Activated naive CD4-positive, alpha-beta T cell (primary cell): ENCODE measurements around the gene CCDC106.

Experiments
- DNase-seq, 4 experiments: peaks; one replicate each; lab custom pipeline; 2025; lab: John Stamatoyannopoulos, UW

The CCDC106 gene

DNA sequence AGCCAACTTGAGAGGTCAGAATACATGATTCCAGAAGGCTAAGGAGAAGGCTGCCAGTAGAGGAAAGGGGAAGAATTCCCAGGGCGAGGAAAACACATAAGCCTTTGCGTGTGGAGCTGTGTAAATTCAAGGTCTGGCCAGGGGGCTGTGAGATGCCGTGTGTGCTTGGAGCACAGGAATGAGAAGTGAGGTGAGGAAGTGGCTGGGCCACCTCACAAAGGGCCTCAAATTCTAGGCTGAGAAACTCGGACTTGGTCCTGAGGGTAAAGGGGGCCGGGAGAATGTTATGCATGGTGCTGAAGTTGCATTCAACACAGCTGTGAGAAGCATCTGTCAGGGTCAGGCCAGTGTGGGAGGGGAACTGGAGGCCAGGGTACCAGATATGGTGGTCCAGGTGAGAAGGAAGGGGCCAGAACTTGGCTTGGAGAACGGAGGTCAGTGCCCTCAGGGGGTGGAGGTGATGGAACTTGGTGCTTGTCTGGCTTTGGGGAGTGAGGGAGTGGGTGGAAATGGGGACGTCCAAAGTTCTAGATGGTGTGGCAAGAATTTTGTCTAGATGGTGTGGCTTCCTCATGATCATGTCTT is 12.1 kb upstream of the CCDC106 start:
- DNase-seq: no peak

DNA sequence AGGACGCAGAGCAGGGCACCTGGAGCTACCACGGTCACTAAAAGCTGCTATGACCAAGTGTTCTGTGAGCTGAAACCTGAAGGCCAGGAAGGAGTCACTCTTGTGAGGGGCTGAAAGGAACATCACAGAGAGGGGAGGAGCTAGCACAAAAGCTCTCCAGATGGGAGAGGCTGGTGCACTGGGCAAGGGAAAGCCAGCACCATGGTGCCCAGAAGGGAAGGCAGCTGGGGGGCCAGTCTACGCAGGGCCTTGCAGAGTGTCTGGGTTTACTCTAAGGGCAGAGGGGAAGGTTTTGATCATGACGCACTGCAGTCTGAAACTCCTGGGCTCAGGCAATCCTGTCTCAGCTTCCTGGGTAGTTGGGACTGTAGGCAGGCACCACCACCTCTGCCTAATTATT is 11.3 kb upstream of the CCDC106 start:
- no peak for DNase-seq

DNA sequence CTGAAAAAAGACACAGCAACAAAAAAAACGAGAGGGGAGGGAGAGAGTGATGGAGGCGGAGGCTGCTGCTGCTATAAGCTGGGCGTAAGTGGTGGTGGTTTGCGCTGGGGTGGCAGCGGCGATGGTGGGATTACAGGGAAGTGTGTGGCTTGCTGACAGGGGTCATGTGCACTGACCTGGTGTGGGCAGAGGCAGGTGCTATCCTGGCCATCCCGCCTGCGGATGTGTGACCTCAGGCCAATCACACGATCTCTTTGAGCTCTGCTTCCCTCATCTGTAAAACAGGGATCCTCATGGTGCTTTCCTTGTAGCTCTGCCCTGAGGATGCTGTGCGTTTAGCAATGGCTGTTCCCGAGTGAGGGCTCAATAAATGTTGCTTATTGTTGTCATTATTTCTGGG is 10.5 kb upstream of the CCDC106 start:
- DNase-seq: no peak

DNA sequence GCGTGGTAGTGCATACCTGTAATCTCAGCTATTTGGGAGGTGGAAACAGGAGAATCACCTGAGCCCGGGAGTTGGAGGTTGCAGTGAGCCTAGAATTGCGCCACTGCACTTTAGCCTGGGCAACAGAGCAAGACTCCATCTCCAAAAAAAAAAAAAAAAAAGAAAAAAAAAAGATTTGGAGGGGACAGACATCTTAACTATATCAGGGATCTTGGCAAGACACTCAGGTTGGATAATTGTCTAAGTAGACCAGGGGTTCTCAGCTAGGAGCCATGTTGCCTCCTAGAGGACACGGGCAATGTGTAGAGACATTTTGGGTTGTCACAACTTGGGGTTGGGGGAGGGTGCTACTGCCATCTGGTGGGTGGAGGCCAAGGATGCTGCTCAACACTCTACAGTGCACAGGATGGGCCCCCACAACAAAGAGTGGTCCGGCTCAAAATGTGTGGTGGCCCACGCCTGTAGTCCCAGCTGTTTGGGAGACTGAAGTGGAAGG is 9.1 kb upstream of the CCDC106 start:
- DNase-seq: peak in 2 of 4 experiments; percentile 16 to 44

DNA sequence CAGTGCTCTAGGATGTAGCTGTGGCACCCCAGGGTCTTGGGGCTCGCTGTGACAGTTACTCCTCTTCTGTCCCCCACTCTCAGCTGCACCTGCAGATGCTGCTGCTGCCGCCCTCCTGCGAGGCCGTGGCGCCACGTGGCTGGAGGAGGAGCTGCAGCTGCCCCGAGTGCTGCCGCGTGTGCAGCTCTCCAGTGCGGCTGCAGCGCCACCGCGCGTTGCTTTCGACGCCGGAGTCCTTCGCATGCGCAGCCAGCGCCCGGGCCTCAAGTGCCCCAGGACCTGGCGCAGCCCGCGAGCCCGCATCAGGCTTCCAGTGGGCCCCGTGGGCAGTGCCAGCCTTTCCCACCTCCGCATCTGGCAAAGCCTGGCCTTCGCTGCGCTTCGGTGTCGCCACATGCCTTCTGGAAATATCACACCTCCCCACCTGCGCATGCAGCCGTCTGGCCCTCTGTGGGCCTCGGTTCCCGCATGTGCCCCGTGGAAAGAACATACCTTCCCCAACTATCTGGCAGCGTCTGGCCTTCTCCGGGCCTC is 7.9 kb upstream of the CCDC106 start:
- DNase-seq: peak in 3 of 4 experiments; percentile 22 to 70 (median 44)

DNA sequence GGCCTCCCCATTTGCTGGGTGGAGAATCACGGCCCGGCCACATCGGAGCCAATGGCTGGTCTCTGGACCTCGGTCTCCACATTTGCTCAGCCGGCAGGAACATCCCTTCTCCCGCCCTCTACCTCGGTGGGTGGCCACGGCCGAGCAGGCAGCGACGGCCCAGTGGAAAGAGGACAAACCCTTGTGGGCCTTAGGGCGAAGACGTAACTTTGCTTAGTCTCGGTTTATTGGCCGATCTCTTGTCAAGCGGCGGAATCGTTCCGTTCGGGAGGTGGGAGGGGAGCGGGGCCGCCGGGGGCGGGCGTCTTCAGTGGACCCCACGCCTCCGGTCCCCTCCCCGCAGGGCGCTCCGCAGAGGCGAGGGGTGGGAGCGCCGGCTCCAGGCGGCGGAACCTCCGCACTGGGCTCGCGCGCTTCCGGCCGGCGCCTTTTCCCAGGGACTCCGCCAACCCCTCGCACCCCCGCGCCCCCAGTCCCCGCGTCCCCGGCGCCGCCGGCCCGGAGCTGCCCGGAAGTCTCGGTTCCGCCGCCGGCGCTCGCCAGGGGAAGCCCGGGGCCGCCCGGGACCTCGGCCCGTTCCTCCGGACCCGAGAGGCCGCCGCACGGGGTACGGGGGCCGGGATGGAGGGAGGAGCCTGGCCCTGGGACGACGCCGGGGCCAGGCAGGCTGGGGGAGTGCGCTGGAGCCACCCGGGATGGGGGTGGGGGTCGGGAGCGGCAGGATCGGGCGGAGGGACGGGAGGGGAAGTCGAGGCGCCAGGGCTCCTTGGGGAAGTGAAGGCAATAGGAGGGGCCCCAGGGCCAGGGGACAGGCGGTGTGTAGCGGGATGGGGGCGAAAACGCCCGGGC is 7.2 kb upstream of the CCDC106 start, which contains the start of gene ZNF580:
Gene ZNF580, plus strand, starts transcription at position 426 of the 849 bp plus-strand sequence. CDS start 1,507 bp downstream, outside the sequence.
- DNase-seq: peak in 2 of 4 experiments; percentile 36 to 46

DNA sequence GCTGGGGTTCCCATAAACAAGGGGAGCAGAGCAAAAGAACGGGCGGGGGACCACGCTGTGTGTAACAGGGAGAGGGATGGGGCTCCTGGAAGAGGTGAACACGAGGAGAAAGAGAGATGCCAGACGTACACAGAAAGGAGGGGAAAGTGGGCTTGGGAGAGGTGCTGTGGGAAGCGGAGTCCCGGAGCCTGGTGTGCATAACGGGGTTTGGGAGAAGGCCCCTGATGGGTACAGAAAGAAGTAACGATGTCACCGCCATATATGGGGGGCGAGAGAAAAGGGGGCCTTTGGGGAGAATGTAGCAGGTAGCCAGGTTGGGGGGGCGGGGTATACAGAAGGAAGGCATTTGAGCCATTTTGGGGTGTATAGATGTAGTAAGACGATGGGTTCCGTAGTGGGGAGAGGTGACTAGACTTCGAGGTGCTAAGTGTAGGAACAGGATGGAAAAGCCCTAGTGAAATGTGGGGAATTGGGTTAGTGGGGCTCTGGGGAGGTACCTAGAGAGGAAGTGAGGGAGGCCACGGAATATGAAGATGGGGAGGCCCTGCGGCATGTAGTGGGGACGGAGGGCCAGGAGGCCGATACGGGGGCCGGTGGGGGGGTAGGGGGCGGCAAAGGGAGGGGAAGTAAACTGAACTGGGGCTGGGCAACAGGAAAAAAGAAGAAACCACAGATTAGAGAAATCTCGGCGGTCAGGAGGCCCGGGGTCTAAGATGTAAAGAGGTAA is 6.4 kb upstream of the CCDC106 start:
- DNase-seq: peak in 1 of 4 experiments; percentile 36

DNA sequence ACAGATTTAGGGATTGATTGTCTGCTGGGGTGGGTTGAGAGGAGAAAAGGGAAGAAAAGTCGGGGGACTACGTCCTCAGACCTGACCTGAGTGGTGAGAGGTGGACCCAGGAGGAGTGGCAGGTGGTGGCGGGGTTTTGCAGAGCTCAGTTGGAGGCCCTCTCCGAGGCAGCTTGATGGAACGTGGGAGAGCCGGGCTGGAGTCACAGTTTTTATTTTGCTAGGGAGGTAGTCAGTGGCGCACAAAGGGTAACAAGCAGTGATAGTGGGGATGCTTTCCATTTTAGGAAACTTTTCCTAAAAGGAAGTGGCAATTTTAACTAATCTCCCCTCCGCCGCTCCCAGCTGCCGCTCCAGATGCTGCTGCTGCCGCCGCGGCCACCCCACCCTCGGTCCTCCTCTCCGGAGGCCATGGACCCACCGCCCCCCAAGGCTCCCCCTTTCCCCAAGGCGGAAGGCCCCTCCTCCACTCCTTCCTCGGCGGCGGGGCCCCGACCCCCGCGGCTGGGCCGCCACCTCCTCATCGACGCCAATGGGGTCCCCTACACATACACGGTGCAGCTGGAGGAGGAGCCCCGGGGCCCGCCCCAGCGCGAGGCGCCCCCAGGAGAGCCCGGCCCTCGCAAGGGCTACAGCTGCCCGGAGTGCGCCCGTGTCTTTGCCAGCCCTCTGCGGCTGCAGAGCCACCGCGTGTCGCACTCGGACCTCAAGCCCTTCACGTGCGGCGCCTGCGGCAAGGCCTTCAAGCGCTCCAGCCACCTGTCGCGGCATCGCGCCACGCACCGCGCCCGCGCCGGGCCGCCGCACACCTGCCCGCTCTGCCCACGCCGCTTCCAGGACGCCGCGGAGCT is 5.6 kb upstream of the CCDC106 start:
- DNase-seq: peak in 1 of 4 experiments; percentile 33

DNA sequence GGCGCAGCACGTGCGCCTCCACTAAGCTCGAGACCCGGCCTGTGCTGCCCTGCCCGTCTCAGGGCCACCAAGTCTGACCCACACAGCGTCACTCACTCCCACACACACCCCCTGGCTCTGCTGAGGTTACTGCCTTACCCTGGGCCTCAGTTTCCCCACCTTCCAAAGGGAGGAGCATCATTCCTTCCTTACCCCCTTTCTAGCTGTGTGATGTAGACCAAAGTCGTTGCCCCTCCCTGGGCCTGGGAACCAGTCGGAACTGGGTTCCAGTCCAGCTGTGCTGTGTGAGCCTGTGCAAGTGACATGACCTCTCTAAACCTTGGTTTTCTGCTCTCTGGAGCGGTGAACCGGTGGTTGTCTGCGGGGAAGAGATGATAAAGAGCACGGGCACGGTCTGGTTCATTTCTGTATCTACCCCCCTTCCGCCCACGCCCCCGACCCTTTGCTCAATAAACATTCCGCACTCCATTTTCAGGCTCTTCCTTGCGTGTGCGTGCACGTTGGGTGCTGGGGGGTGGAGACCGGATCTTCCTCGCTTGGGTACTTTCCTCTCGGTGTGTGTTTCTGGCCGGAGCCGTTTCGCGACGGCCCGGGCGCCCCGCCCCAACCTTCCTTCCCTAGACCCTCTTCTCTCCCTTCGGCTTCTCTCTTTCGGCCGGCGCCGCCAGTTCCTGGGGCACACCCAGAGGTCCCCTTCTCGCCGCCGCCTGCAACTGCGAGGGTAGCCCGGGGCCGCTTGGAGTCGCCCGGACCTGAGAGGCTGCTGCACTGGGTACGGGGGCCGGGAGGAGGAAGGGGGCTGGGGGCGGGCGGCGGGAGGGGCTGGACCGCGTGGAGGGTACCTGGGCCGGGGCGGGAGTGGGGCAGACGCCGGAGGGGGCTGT is 4.8 kb upstream of the CCDC106 start, which contains the start of gene ZNF581:
Gene ZNF581, plus strand, starts transcription at position 647 of the 884 bp plus-strand sequence. CDS start 923 bp downstream, outside the sequence.
- peak; percentile 57 to 75 (median 68) for DNase-seq

DNA sequence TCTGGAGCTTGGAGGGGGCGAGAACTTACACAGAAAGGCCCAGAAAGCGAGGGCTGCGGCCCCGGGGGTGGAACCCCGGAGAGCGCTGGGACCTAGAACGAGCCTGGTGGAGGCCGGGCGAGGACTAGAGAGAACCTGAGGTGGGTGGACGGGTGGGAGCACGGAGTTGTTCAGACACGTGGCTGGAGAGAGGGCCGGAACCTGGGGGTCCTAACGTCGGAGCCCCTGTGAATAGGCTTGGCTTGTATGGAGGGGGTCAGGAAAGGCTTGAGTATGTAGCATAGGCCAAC is 4.2 kb upstream of the CCDC106 start:
- DNase-seq: no peak

DNA sequence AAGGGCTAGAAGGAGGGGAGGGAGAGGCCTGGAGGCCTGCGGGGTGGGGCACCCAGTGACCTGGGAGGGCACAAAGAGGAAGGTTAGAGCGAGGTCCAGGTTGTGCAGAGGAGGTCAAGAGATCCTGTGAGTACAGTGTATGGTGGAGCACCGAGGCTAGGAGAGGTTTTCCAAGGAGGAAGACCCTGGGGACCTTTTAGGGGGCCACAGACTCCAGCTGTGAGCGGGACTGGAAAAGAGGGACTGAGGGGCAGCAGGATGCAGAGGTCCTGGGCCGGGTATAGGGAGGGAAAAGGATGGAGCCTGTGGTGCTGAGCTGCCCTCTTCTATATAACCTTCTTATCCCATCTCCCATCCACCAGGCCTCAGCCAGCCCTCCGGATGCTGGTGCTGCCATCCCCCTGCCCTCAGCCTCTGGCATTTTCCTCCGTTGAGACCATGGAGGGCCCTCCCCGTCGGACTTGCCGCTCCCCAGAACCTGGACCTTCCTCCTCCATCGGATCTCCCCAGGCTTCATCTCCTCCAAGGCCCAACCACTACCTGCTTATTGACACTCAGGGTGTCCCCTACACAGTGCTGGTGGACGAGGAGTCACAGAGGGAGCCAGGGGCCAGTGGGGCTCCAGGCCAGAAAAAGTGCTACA is 3.7 kb upstream of the CCDC106 start:
- DNase-seq: no peak

DNA sequence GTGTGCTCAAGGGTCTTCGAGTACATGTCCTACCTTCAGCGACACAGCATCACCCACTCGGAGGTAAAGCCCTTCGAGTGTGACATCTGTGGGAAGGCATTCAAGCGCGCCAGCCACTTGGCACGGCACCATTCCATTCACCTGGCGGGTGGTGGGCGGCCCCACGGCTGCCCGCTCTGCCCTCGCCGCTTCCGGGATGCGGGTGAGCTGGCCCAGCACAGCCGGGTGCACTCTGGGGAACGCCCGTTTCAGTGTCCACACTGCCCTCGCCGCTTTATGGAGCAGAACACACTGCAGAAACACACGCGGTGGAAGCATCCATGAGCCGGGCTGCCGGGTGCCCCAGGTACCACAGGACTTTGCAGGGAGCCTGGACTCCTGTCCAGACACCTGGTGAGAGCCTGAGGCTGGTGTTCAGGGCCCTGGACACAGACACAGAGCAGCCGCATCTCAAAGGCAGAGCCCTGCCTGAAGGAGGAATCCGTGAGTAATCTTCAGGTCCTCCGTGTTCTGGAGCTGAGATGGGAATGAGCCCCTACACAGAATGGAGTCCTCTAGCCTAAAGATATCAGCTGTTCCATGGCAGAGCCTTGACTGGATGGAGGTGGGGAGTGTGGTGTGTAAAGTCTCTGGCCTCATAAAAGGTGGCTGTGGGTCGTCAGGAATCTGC is 3.0 kb upstream of the CCDC106 start:
- DNase-seq: no peak

DNA sequence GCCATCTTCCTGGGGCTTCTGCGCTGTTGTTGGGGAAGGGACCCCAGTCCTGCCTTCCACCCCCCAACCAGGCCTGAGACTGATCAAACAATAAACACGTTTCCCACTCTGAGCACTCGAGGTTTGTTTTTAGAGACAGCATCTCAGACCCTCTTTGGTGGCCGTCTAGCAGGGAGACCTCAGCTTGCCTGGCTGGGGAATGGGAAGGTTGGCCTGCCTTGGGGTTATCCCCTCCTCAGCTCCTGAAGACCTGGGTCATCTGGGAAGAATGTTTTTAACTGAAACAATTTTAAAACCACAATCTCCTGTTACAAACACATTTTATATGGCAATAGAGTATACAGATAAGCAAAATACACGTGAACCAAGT is 2.5 kb upstream of the CCDC106 start:
- DNase-seq: no peak

DNA sequence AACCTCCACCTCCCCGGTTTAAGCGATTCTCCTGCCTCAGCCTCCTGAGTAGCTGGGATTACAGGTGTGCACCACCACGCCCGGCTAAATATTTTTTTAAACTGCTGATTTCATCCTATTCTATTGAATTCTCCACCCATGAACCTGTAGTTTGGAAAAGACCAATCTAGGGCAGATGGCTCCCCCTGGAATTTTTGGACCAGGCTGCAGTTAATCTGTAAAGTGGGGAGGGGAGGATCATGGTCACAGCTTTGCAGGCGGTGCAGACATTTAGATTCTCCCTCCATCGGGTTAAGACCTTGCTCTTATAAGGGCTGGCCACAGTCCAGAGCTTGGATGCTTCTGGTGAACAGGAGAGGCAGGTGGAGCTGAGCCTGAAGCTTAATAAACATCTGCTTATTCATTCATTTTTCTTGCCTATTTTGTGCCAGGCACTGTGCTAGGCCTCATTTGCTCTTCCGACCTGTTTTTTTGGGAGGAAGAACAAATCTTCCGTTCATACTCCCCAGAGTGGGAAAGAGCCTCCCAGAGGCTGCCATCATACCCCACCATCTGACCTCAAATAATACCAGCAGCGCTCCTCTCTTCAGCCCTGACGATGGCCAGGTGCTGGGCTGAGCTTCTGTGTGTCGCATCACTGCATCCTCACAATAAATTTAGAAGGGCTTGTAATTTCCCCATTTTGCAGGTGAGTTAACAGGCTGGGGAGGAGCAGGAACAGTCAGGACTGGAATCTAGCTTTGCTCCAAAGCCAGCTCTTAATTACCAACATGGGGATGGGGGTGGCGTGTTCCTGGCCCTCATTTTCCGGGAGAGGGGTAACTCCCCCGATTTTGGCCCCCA is 902 bp upstream of the CCDC106 start:
- no peak for DNase-seq

DNA sequence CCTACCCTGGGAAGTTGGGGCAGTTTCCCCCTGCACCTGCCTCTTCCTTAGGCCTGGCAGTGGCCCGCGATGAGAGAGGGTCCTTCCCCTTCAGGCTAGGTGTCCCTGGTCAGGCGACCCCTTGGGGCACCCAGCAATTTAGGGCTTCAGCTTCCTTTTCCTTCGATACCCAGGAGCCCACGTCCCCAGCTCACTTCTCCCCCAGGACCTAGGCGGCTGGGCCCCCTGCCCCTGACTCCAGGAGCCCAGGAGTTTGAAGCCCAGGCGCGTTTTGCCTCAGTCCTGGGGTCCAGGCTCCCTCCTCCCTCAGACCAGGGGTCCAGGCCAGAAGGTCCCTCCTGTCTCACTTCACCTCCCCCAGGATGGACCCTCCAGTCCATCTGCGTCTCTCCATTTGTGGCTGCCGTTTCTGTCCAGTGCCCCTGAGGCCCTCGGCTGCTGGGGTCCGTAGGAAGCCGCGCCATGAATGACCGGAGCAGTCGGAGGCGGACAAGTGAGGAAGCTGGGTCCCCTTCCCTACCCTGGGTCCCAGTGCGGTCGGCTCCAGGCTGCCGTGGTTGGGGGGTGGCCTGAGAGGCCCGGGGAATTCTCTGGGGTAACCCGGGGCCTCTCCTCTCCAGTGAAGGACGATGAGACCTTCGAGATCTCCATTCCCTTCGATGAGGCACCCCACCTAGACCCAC is 714 bp downstream of the CCDC106 start:
- no peak for DNase-seq

DNA sequence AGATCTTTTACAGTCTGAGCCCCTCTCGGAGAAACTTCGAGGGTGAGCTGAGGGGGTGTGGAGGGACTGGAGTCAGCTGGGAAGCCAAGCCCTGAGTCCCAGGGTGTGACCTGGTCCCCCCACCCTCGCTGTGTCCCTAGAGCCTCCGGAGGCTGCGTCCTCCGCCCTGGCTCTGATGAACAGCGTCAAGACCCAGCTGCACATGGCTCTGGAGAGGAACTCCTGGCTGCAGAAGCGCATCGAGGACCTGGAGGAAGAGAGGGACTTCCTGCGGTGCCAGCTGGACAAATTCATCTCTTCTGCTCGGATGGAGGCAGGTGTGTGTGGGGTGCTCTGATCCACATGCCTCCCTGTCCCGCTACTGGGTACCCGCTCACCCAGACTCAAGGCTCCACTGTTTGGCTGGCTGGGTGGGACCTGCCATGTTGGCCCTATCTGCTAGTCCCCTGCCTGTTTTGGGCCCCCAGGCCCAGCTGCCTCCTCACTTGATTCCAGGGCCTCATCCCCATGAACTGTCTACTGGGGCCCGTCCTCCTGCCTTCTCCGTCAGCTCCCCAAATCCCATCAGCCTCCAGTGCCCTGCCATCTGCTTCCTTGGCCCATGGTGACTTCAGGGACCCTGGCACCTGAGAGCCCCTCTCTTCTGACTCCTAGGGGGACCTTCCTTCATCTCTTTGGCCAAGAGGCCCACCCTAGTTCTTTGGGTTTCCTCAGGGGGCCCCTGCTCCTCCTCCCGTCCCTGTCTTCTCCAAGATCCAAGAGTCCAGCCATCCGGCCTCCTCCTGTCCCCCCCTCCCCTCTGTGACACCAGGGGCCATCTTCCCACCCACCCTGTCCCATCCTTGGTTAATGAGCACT is 1.5 kb downstream of the CCDC106 start:
- DNase-seq: no peak

DNA sequence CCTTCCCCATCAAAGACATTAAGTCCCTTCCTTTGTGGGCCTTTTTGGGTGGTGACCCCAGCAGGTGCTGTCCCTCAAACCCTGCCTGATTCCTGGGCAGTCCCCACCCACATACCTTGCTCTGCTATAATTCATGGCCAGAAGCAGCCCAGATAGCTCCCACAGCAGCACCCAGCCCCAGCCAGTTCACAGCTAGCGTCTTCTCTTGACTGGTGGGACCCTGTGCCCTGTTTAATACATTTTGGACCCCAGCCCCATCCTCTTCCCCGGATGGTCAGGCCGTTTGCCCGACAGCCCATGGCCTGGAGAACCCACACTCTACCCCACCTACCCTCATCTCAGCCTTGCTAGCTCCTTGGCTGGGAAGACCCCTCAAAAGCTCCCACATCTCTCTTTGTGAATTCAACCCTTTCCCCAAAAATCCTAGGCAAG is 2.1 kb downstream of the CCDC106 start:
- DNase-seq: no peak
